Stimulated activated CD4-positive, alpha-beta T cell treated with anti-CD3 and anti-CD28 coated beads, Interleukin-4, amount 100 ng/mL, for 4 hours (primary cell): ENCODE data around the gene TTBK1.
A peak's percentile ranks its signal among the peaks of the same experiment; 100 is the strongest.

Experiments used
- DNase-seq, 2 experiments: peaks; one replicate each; pipeline ENCODE4 v3.0.0-alpha.2; 2020

Gene TTBK1

GRCh38 chr6:43226192-43226851, 17.0 kb upstream of the TTBK1 start:
- DNase-seq = no peak

GRCh38 chr6:43228951-43229802, 14.1 kb upstream of the TTBK1 start, which contains the start of gene DNPH1:
Gene DNPH1 (minus strand): TSS chr6:43229481. CDS start chr6:43229456, 25 bp downstream.
- peak; percentile 72 to 82 for DNase-seq

GRCh38 chr6:43229803-43230620, 13.3 kb upstream of the TTBK1 start:
- no peak for DNase-seq

GRCh38 chr6:43231053-43231452, 12.2 kb upstream of the TTBK1 start:
- DNase-seq = no peak

- DNase-seq = no peak
These were observed 11.4 kb upstream of the TTBK1 start for GRCh38 chr6:43231735-43232450.

- DNase-seq = no peak
These were observed 7.4 kb upstream of the TTBK1 start for GRCh38 chr6:43235841-43236240.

- DNase-seq = no peak
These were observed 4.2 kb upstream of the TTBK1 start for GRCh38 chr6:43239054-43239453.

- DNase-seq = no peak
These were observed 2.3 kb upstream of the TTBK1 start for GRCh38 chr6:43240950-43241349.

- no peak for DNase-seq
These were observed 1.8 kb upstream of the TTBK1 start for GRCh38 chr6:43241446-43241845.

GRCh38 chr6:43243664-43244321, 512 bp downstream of the TTBK1 start:
- DNase-seq = no peak

- DNase-seq = no peak
These were observed 3.2 kb downstream of the TTBK1 start for GRCh38 chr6:43246301-43247113.

- peak; percentile 81 to 83 for DNase-seq
These were observed 4.1 kb downstream of the TTBK1 start for GRCh38 chr6:43247114-43247999.

GRCh38 chr6:43248101-43248500, 4.8 kb downstream of the TTBK1 start:
- no peak for DNase-seq

GRCh38 chr6:43248791-43249190, 5.5 kb downstream of the TTBK1 start:
- no peak for DNase-seq

GRCh38 chr6:43250992-43251373, 7.7 kb downstream of the TTBK1 start:
- DNase-seq = no peak

GRCh38 chr6:43253401-43253800, 10.1 kb downstream of the TTBK1 start:
- DNase-seq = no peak

GRCh38 chr6:43254138-43254817, 11.0 kb downstream of the TTBK1 start:
- peak in 1 of 2 experiments; percentile 26 for DNase-seq

- DNase-seq = no peak
These were observed 11.6 kb downstream of the TTBK1 start for GRCh38 chr6:43254846-43255245.

GRCh38 chr6:43255408-43256054, 12.2 kb downstream of the TTBK1 start:
- DNase-seq = no peak
